Naive B cell (primary cell): ENCODE results near the gene FAM120B. TPM values are rescaled to one million over a fixed set of nuclear protein-coding genes. Genes with fewer than 3 reads are reported as not detected.
"Not testable (repeated sequence)": the region's sequence is repeated elsewhere in the genome, so short reads cannot be mapped to it uniquely, and the experiment has no call there.

Source experiments
- ATAC-seq, 2 donors: fragments of 150-1000 bp; cut with Tn5 transposase; 2 replicates each; pipeline ENCODE4 v1.10.0; 2021; ENCODE audit warnings: low read depth in 2 of 2, mild to moderate bottlenecking in 2 of 2, moderate library complexity in 2 of 2
- DNase-seq: peaks from one replicate; pipeline ENCODE4 v3.0.0; 2022
- H3K27ac Mint-ChIP-seq, 6 donors: one replicate each; pipeline ENCODE4 v1.8.0; 2020 to 2022; ENCODE audit warnings: mild to moderate bottlenecking in 6 of 6, mixed read lengths in 6 of 6, moderate library complexity in 5 of 6, inconsistent platforms in 2 of 6
- H3K27me3 Mint-ChIP-seq, 3 donors: one replicate each; pipeline ENCODE4 v1.8.0; 2021 to 2022; ENCODE audit warnings: mixed read lengths in 3 of 3, mild to moderate bottlenecking in 1 of 3
- H3K36me3 Mint-ChIP-seq, 2 donors: one replicate each; pipeline ENCODE4 v1.8.0; 2020 to 2022; ENCODE audit warnings: mixed read lengths in 2 of 2, inconsistent platforms in 1 of 2, mild to moderate bottlenecking in 1 of 2
- H3K4me1 Mint-ChIP-seq, 3 donors: one replicate each; pipeline ENCODE4 v1.8.0; 2020 to 2022; ENCODE audit warnings: mixed read lengths in 3 of 3, inconsistent platforms in 1 of 3, mild to moderate bottlenecking in 1 of 3, moderate library complexity in 1 of 3
- H3K4me3 Mint-ChIP-seq, 8 donors: one replicate each; pipeline ENCODE4 v1.8.0; 2020 to 2022; ENCODE audit warnings: mild to moderate bottlenecking in 8 of 8, mixed read lengths in 8 of 8, moderate library complexity in 8 of 8, inconsistent platforms in 2 of 8
- H3K9me3 Mint-ChIP-seq, 7 donors: one replicate each; pipeline ENCODE4 v1.8.0; 2020 to 2022; ENCODE audit warnings: mixed read lengths in 7 of 7, mild to moderate bottlenecking in 5 of 7, inconsistent platforms in 2 of 7, moderate library complexity in 1 of 7
- polyA plus RNA-seq, 6 donors: library from polyadenylated mRNA; unstranded; fragments of 300-500 nt; fragmentation: Illumina TruSeq; gene quantifications; one replicate each; pipeline ENCODE4 v1.2.3, GENCODE V29; 2021; ENCODE audit warnings: low read depth in 6 of 6

FAM120B gene
- polyA plus RNA-seq: 10 to 100 TPM in 5 of 6 donors, 1 to 10 TPM in 1; 8.3 to 35.2 (median 27.5) TPM

GRCh38 chr6:170306324-170307079, at the start of gene FAM120B:
FAM120B (plus strand) TSS chr6:170306758; CDS start chr6:170317391, 10,633 bp downstream.
- DNase-seq: peak; percentile 97
- H3K36me3 Mint-ChIP-seq: peaks cover 5 to 7% of the 10 kb centered on the region in 2 donors
- peaks cover 36 to 46% (median 44%) of the 10 kb centered on the region in 3 donors for H3K4me1 Mint-ChIP-seq

GRCh38 chr6:170257376-170257775, 49.2 kb upstream of the FAM120B start:
- Mint-ChIP-seq H3K36me3 (no peaks in the 10 kb centered on the region), H3K4me3 (peak overlapping the region in 1 of 8 donors; percentile 58), H3K4me1 (no peaks in the 10 kb centered on the region), H3K27ac (no peak overlapping the region), H3K27me3 (peaks cover 22 to 44% (median 35%) of the 10 kb centered on the region in 3 donors), H3K9me3 (no peaks in the 10 kb centered on the region)
- DNase-seq (no peak), ATAC-seq (no peak)

More at GRCh38 chr6:170306324-170307079, at the start of gene FAM120B:
- Mint-ChIP-seq H3K4me3 (peak within 1 kb of the TSS; percentile 93 to 98 (median 96)), H3K9me3 (peaks cover 2 to 6% (median 4%) of the 10 kb centered on the region in 7 donors), H3K27me3 (peaks cover 20 to 32% (median 24%) of the 10 kb centered on the region in 3 donors), H3K27ac (peak within 1 kb of the TSS; percentile 95 to 98 (median 97))
- ATAC-seq: peak; percentile 97

GRCh38 chr6:170258407-170258806, 48.2 kb upstream of the FAM120B start:
- Mint-ChIP-seq H3K4me1 (no peaks in the 10 kb centered on the region), H3K27ac (no peak overlapping the region), H3K4me3 (no peak overlapping the region), H3K27me3 (peaks cover 28 to 49% (median 36%) of the 10 kb centered on the region in 3 donors), H3K36me3 (no peaks in the 10 kb centered on the region), H3K9me3 (no peaks in the 10 kb centered on the region)
- ATAC-seq (no peak), DNase-seq (no peak)

GRCh38 chr6:170259278-170259677, 47.3 kb upstream of the FAM120B start:
- peak overlapping the region in 1 of 8 donors; percentile 60 for H3K4me3 Mint-ChIP-seq
- no peaks in the 10 kb centered on the region for H3K9me3 Mint-ChIP-seq
- DNase-seq (no peak), ATAC-seq (no peak)
- no peaks in the 10 kb centered on the region for H3K4me1 Mint-ChIP-seq
- no peaks in the 10 kb centered on the region for H3K36me3 Mint-ChIP-seq
- peaks cover 31 to 52% (median 32%) of the 10 kb centered on the region in 3 donors for H3K27me3 Mint-ChIP-seq
- no peak overlapping the region for H3K27ac Mint-ChIP-seq

- Mint-ChIP-seq H3K9me3 (no peaks in the 10 kb centered on the region), H3K27ac (no peak overlapping the region), H3K36me3 (no peaks in the 10 kb centered on the region), H3K4me1 (no peaks in the 10 kb centered on the region), H3K4me3 (no peak overlapping the region), H3K27me3 (peaks cover 20 to 59% (median 23%) of the 10 kb centered on the region in 3 donors)
- no peak for DNase-seq
- ATAC-seq: no peak
Measured at GRCh38 chr6:170260686-170261085, 45.9 kb upstream of the FAM120B start.

- Mint-ChIP-seq H3K9me3 (no peaks in the 10 kb centered on the region), H3K36me3 (no peaks in the 10 kb centered on the region), H3K27me3 (peaks cover 19 to 57% (median 20%) of the 10 kb centered on the region in 3 donors), H3K27ac (no peak overlapping the region), H3K4me1 (no peaks in the 10 kb centered on the region), H3K4me3 (peak overlapping the region in 1 of 8 donors; percentile 3)
- no peak for ATAC-seq
- DNase-seq: no peak
Measured at GRCh38 chr6:170261643-170262488, 44.7 kb upstream of the FAM120B start.

GRCh38 chr6:170262489-170263088, 44.0 kb upstream of the FAM120B start:
- no peak for ATAC-seq

GRCh38 chr6:170263410-170263809, 43.1 kb upstream of the FAM120B start:
- no peak overlapping the region for H3K4me3 Mint-ChIP-seq
- H3K9me3 Mint-ChIP-seq: no peaks in the 10 kb centered on the region
- H3K36me3 Mint-ChIP-seq: no peaks in the 10 kb centered on the region
- H3K27me3 Mint-ChIP-seq: peaks cover 14 to 59% (median 20%) of the 10 kb centered on the region in 3 donors
- no peaks in the 10 kb centered on the region for H3K4me1 Mint-ChIP-seq
- no peak for DNase-seq
- no peak overlapping the region for H3K27ac Mint-ChIP-seq
- ATAC-seq: no peak

More at GRCh38 chr6:170262489-170263088, 44.0 kb upstream of the FAM120B start:
- no peak for DNase-seq
- Mint-ChIP-seq H3K4me3 (no peak overlapping the region), H3K9me3 (no peaks in the 10 kb centered on the region), H3K4me1 (no peaks in the 10 kb centered on the region), H3K27me3 (peaks cover 14 to 51% (median 20%) of the 10 kb centered on the region in 3 donors), H3K36me3 (no peaks in the 10 kb centered on the region), H3K27ac (no peak overlapping the region)

GRCh38 chr6:170264086-170264485, 42.5 kb upstream of the FAM120B start:
- ATAC-seq (no peak), DNase-seq (no peak)
- Mint-ChIP-seq H3K36me3 (no peaks in the 10 kb centered on the region), H3K27ac (peak overlapping the region in 1 of 6 donors; percentile 80), H3K4me1 (no peaks in the 10 kb centered on the region), H3K9me3 (no peaks in the 10 kb centered on the region), H3K4me3 (no peak overlapping the region), H3K27me3 (peaks cover 9 to 59% (median 13%) of the 10 kb centered on the region in 3 donors)

- peaks cover 9 to 59% (median 10%) of the 10 kb centered on the region in 3 donors for H3K27me3 Mint-ChIP-seq
- not testable (repeated sequence) for DNase-seq, H3K36me3 Mint-ChIP-seq, H3K4me3 Mint-ChIP-seq, H3K4me1 Mint-ChIP-seq, ATAC-seq, H3K9me3 Mint-ChIP-seq
- peak overlapping the region in 1 of 6 donors; percentile 4 for H3K27ac Mint-ChIP-seq
Measured at GRCh38 chr6:170264644-170265043, 41.9 kb upstream of the FAM120B start.

GRCh38 chr6:170265655-170266054, 40.9 kb upstream of the FAM120B start:
- H3K27ac Mint-ChIP-seq: no peak overlapping the region
- no peaks in the 10 kb centered on the region for H3K36me3 Mint-ChIP-seq
- ATAC-seq: no peak
- no peak for DNase-seq
- no peaks in the 10 kb centered on the region for H3K9me3 Mint-ChIP-seq
- H3K4me1 Mint-ChIP-seq: no peaks in the 10 kb centered on the region
- peaks cover 5 to 52% (median 10%) of the 10 kb centered on the region in 3 donors for H3K27me3 Mint-ChIP-seq
- H3K4me3 Mint-ChIP-seq: no peak overlapping the region

- Mint-ChIP-seq H3K27ac (no peak overlapping the region), H3K4me1 (peaks cover 1 to 4% (median 2%) of the 10 kb centered on the region in 3 donors), H3K27me3 (peaks cover 5 to 49% (median 10%) of the 10 kb centered on the region in 3 donors), H3K4me3 (no peak overlapping the region), H3K9me3 (no peaks in the 10 kb centered on the region), H3K36me3 (no peaks in the 10 kb centered on the region)
- no peak for ATAC-seq
- DNase-seq: no peak
Measured at GRCh38 chr6:170266061-170266825, 40.3 kb upstream of the FAM120B start.
